ENCODE data around the gene UBE2J2.

The UBE2J2 gene

GRCh38 chr1:1273209-1273511 is 494 bp downstream of the UBE2J2 start:
- TF ChIP-seq CREB1 (IDR thresholded peaks at IDR 0.05; ENCODE audit: low read depth) (no peak), FOXM1 (IDR thresholded peaks at IDR 0.05; ENCODE audit: borderline replicate concordance, low read depth) (no peak), EGR1 (IDR thresholded peaks at IDR 0.05) (no peak), RAD21 (IDR thresholded peaks at IDR 0.05; ENCODE audit: low read depth) (no peak), ZBTB7A (IDR thresholded peaks at IDR 0.05; ENCODE audit: low read depth) (no peak), USF1 (IDR thresholded peaks at IDR 0.05) (no peak), YY1 (IDR thresholded peaks at IDR 0.05; ENCODE audit: low read depth) (no peak), MAX (IDR thresholded peaks at IDR 0.05) (no peak), CEBPB (IDR thresholded peaks at IDR 0.05) (no peak), REST (IDR thresholded peaks at IDR 0.05; ENCODE audit: low read depth) (no peak), TAF1 (IDR thresholded peaks at IDR 0.05; ENCODE audit: low read depth) (no peak), TCF12 (IDR thresholded peaks at IDR 0.05; ENCODE audit: low read depth) (no peak)

- TF ChIP-seq MAX (IDR thresholded peaks at IDR 0.05), result peak; percentile 21; the same call in 1 of the 2 replicates
- no peak for TF ChIP-seq FOXM1 (IDR thresholded peaks at IDR 0.05; ENCODE audit: borderline replicate concordance, low read depth)
Measured at GRCh38 chr1:1272341-1273208, 1.1 kb downstream of the UBE2J2 start.

- no peak for TF ChIP-seq FOXM1 (IDR thresholded peaks at IDR 0.05; ENCODE audit: borderline replicate concordance, low read depth)
- TF ChIP-seq RAD21 (IDR thresholded peaks at IDR 0.05; ENCODE audit: low read depth), result no peak
- TF ChIP-seq TAF1 (IDR thresholded peaks at IDR 0.05; ENCODE audit: low read depth), result no peak
- TF ChIP-seq EP300 (IDR thresholded peaks at IDR 0.05; ENCODE audit: borderline replicate concordance), result no peak
- no peak for TF ChIP-seq REST (IDR thresholded peaks at IDR 0.05; ENCODE audit: low read depth)
- no peak for TF ChIP-seq ZBTB7A (IDR thresholded peaks at IDR 0.05; ENCODE audit: low read depth)
- TF ChIP-seq MAX (IDR thresholded peaks at IDR 0.05), result no peak
- TF ChIP-seq CREB1 (IDR thresholded peaks at IDR 0.05; ENCODE audit: low read depth), result no peak
- TF ChIP-seq TEAD4 (IDR thresholded peaks at IDR 0.05), result no peak
- TF ChIP-seq CEBPB (IDR thresholded peaks at IDR 0.05), result no peak
- no peak for TF ChIP-seq EGR1 (IDR thresholded peaks at IDR 0.05)
- TF ChIP-seq TCF12 (IDR thresholded peaks at IDR 0.05; ENCODE audit: low read depth), result no peak
- TF ChIP-seq USF1 (IDR thresholded peaks at IDR 0.05), result no peak
- no peak for TF ChIP-seq NFIC (IDR thresholded peaks at IDR 0.05)
- TF ChIP-seq YY1 (IDR thresholded peaks at IDR 0.05; ENCODE audit: low read depth), result no peak
Measured at GRCh38 chr1:1270813-1271212, 2.8 kb downstream of the UBE2J2 start.

GRCh38 chr1:1268284-1268682 is 5.4 kb downstream of the UBE2J2 start:
- TF ChIP-seq MAX (IDR thresholded peaks at IDR 0.05) (no peak), FOXM1 (IDR thresholded peaks at IDR 0.05; ENCODE audit: borderline replicate concordance, low read depth) (no peak), TAF1 (IDR thresholded peaks at IDR 0.05; ENCODE audit: low read depth) (no peak), YY1 (IDR thresholded peaks at IDR 0.05; ENCODE audit: low read depth) (no peak), NFIC (IDR thresholded peaks at IDR 0.05) (no peak), USF1 (IDR thresholded peaks at IDR 0.05) (no peak), REST (IDR thresholded peaks at IDR 0.05; ENCODE audit: low read depth) (no peak), ZBTB7A (IDR thresholded peaks at IDR 0.05; ENCODE audit: low read depth) (no peak), EP300 (IDR thresholded peaks at IDR 0.05; ENCODE audit: borderline replicate concordance) (no peak), RAD21 (IDR thresholded peaks at IDR 0.05; ENCODE audit: low read depth) (no peak), CREB1 (IDR thresholded peaks at IDR 0.05; ENCODE audit: low read depth) (no peak), CEBPB (IDR thresholded peaks at IDR 0.05) (no peak), TCF12 (IDR thresholded peaks at IDR 0.05; ENCODE audit: low read depth) (no peak), TEAD4 (IDR thresholded peaks at IDR 0.05) (no peak), EGR1 (IDR thresholded peaks at IDR 0.05) (no peak)
